ENCODE results near the gene TSPAN9. TPM values are rescaled to one million over a fixed set of nuclear protein-coding genes. Genes with fewer than 3 reads are reported as not detected.

Gene TSPAN9
- total RNA-seq, 4 donors from 2014 or later: 13.7 to 35.4 (median 26.7) TPM

GRCh38 chr12:3182426-3182825, 105.2 kb downstream of the TSPAN9 start:
- no peaks in the 10 kb centered on the region for H3K27me3 ChIP-seq
- H3K27ac ChIP-seq (replicated peaks in 1 of 4): no peak overlapping the region
- DNase-seq (ENCODE audit: extremely low spot score): no peak
- H3K36me3 ChIP-seq: no peaks in the 10 kb centered on the region
- H3K9me3 ChIP-seq: no peaks in the 10 kb centered on the region
- intact Hi-C loops (cut with DNase I): no loop called here
- H3K4me1 ChIP-seq: peaks cover 14 to 41% (median 21%) of the 10 kb centered on the region in 4 donors
- no peak for TF ChIP-seq EP300 (IDR thresholded peaks at IDR 0.05)
- TF ChIP-seq POLR2A (IDR thresholded peaks at IDR 0.05; ENCODE audit: low read depth): no peak
- no peak for TF ChIP-seq POLR2AphosphoS5 (IDR thresholded peaks at IDR 0.05)
- TF ChIP-seq, protein P1, sequence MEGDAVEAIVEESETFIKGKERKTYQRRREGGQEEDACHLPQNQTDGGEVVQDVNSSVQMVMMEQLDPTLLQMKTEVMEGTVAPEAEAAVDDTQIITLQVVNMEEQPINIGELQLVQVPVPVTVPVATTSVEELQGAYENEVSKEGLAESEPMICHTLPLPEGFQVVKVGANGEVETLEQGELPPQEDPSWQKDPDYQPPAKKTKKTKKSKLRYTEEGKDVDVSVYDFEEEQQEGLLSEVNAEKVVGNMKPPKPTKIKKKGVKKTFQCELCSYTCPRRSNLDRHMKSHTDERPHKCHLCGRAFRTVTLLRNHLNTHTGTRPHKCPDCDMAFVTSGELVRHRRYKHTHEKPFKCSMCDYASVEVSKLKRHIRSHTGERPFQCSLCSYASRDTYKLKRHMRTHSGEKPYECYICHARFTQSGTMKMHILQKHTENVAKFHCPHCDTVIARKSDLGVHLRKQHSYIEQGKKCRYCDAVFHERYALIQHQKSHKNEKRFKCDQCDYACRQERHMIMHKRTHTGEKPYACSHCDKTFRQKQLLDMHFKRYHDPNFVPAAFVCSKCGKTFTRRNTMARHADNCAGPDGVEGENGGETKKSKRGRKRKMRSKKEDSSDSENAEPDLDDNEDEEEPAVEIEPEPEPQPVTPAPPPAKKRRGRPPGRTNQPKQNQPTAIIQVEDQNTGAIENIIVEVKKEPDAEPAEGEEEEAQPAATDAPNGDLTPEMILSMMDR (IDR thresholded peaks at IDR 0.05): no peak
- 82% methylated on average over 5 of the region's 5 CpGs for WGBS
- no peak overlapping the region for H3K4me3 ChIP-seq

DNA sequence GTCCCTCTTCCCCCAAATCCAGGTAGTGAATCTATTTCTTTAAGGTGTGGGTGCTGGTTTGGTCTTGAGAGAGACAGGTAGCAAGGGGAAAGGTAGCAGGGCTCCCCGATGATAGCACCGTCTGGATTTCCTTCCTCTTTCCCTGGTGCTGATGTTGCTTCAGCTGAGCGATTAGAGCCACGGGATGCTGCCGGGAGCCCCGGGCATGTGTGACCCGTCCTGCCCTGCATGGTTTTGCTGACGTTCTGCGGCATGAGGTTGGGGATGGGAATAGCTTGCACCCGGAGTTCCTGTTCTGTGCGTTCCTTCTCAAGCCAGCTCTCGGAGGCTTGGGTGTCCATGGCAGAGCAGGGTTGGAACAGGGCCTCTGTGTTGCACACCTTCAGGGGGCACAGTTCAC, 107.3 kb downstream of the TSPAN9 start:
- Histone ChIP-seq H3K36me3 (no peaks in the 10 kb centered on the region), H3K4me1 (peaks cover 15 to 51% (median 23%) of the 10 kb centered on the region in 4 donors), H3K4me3 (no peak overlapping the region), H3K27ac (replicated peaks in 1 of 4) (no peak overlapping the region), H3K27me3 (no peaks in the 10 kb centered on the region), H3K9me3 (no peaks in the 10 kb centered on the region)
- TF ChIP-seq POLR2A (IDR thresholded peaks at IDR 0.05; ENCODE audit: low read depth) (no peak), EP300 (IDR thresholded peaks at IDR 0.05) (no peak), POLR2AphosphoS5 (IDR thresholded peaks at IDR 0.05) (no peak)
- TF ChIP-seq, protein P1 (IDR thresholded peaks at IDR 0.05): no peak
- 93% methylated on average over 9 of the region's 12 CpGs for WGBS
- intact Hi-C loops (cut with DNase I): no loop called here
- no peak for DNase-seq (ENCODE audit: extremely low spot score)

- H3K36me3 ChIP-seq: no peaks in the 10 kb centered on the region
- 83% methylated on average over 11 of the region's 11 CpGs for WGBS
- DNase-seq (ENCODE audit: extremely low spot score): no peak
- H3K4me1 ChIP-seq: peaks cover 15 to 56% (median 23%) of the 10 kb centered on the region in 4 donors
- TF ChIP-seq, protein P1 (IDR thresholded peaks at IDR 0.05): no peak
- TF ChIP-seq POLR2AphosphoS5 (IDR thresholded peaks at IDR 0.05): peak in 1 of 2 donors; percentile 26
- H3K27me3 ChIP-seq: no peaks in the 10 kb centered on the region
- no peaks in the 10 kb centered on the region for H3K9me3 ChIP-seq
- intact Hi-C loops (cut with DNase I): no loop called here
- H3K27ac ChIP-seq (replicated peaks in 1 of 4): peak overlapping the region in 1 of 4 donors; percentile 23
- no peak overlapping the region for H3K4me3 ChIP-seq
These were observed 108.2 kb downstream of the TSPAN9 start for GRCh38 chr12:3185260-3185870.

- Histone ChIP-seq H3K4me1 (peaks cover 15 to 56% (median 23%) of the 10 kb centered on the region in 4 donors), H3K4me3 (no peak overlapping the region), H3K9me3 (no peaks in the 10 kb centered on the region), H3K36me3 (no peaks in the 10 kb centered on the region), H3K27ac (replicated peaks in 1 of 4) (no peak overlapping the region), H3K27me3 (no peaks in the 10 kb centered on the region)
- intact Hi-C loops (cut with DNase I): no loop called here
- WGBS: 73% methylated on average over 6 of the region's 6 CpGs
- DNase-seq (ENCODE audit: extremely low spot score): no peak
- TF ChIP-seq, protein P1 (IDR thresholded peaks at IDR 0.05): no peak
- no peak for TF ChIP-seq POLR2A (IDR thresholded peaks at IDR 0.05; ENCODE audit: low read depth)
- TF ChIP-seq POLR2AphosphoS5 (IDR thresholded peaks at IDR 0.05): no peak
- no peak for TF ChIP-seq EP300 (IDR thresholded peaks at IDR 0.05)
These were observed 109.5 kb downstream of the TSPAN9 start for GRCh38 chr12:3186546-3187215.
